ENCODE data around the gene LOXHD1. TPM values are rescaled to one million over a fixed set of nuclear protein-coding genes. Genes with fewer than 3 reads are reported as not detected.

LOXHD1 gene
- total and polyA plus RNA-seq, 2 of the 4 experiments (the other 2 are of a cell fraction), result not detected

DNA sequence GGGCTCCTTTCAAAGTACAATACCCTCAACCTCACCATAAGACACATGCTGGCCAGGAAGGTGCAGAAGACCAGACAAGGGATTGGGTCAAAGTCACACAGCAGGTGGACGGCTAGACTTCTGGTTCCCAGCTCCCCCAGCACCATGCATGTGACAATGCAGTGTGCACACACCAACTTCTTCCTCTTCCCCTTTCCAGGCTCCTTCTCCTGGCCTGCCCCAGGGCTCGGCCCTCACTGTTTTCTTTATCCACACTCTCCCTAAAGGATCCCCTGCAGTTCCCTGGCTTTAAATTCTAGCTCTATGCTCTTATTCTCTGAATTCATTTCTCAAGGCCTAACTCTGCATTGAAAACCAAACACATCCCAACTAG lies 82.3 kb downstream of the LOXHD1 start:
- H3K4me3 ChIP-seq (ENCODE audit: insufficient read depth, low read depth, low read length), result no peak overlapping the region
- POLR2A ChIA-PET (ENCODE audit: unreplicated experiment), result no interaction called here
- no peak overlapping the region for H3K4ac ChIP-seq (ENCODE audit: low read depth, low read length)
- H2BK15ac ChIP-seq (ENCODE audit: low read depth, low read length), result no peak overlapping the region
- no peaks in the 10 kb centered on the region for H3K79me1 ChIP-seq (ENCODE audit: low read depth in 1 of 2, low read length in 2 of 2)
- H4K20me1 ChIP-seq (ENCODE audit: insufficient read depth, low read length), result no peaks in the 10 kb centered on the region
- no peak overlapping the region for H3K9ac ChIP-seq (ENCODE audit: low read depth, low read length)
- no peak overlapping the region for H2BK20ac ChIP-seq (ENCODE audit: low read depth, low read length)
- no peak overlapping the region for H4K8ac ChIP-seq (ENCODE audit: low read depth in 2 of 2, low read length in 2 of 2)
- intact Hi-C loops (cut with micrococcal nuclease), result no loop called here
- BruUV-seq (replicated peaks), result no TSS peak
- no peak overlapping the region for H2BK120ac ChIP-seq (ENCODE audit: low read depth, low read length)
- no peak overlapping the region for H4K91ac ChIP-seq (ENCODE audit: insufficient read depth, low read depth, low read length)
- no peak overlapping the region for H4K5ac ChIP-seq (ENCODE audit: low read depth, low read length)
- no peaks in the 10 kb centered on the region for H3K9me1 ChIP-seq (ENCODE audit: insufficient read depth, low read length)
- CTCF ChIA-PET, result no interaction called here
- H3K23ac ChIP-seq (ENCODE audit: low read depth, low read length), result no peak overlapping the region
- in situ Hi-C loops (cut with MboI; ENCODE audit: low sequenced_read_pairs), result no loop called here
- H2AK5ac ChIP-seq (ENCODE audit: low read depth, low read length), result no peak overlapping the region
- dilution Hi-C loops (cut with HindIII; ENCODE audit: low sequenced_read_pairs, unreplicated experiment), result no loop called here
- no peak overlapping the region for H2AFZ ChIP-seq (replicated peaks; ENCODE audit: low read length, poor library complexity)
- DNase-seq (no peak), ATAC-seq (ENCODE audit: low read depth) (no peak)
- H3K14ac ChIP-seq (replicated peaks; ENCODE audit: low read depth, low read length), result no peak overlapping the region
- WGBS, 2 experiments (ENCODE audit: extremely low coverage in 2 of 2, insufficient read length in 1 of 2), result no CpG with 5 or more reads among the region's 2 CpGs
- H2BK5ac ChIP-seq (ENCODE audit: low read depth, low read length, poor library complexity, severe bottlenecking), result no peak overlapping the region
- no peak overlapping the region for H2AK9ac ChIP-seq (replicated peaks; ENCODE audit: low read depth, low read length, poor library complexity)
- H3K36me3 ChIP-seq (ENCODE audit: control insufficient read depth, insufficient read depth, low read length), result no peaks in the 10 kb centered on the region
- TF ChIP-seq, protein P1, sequence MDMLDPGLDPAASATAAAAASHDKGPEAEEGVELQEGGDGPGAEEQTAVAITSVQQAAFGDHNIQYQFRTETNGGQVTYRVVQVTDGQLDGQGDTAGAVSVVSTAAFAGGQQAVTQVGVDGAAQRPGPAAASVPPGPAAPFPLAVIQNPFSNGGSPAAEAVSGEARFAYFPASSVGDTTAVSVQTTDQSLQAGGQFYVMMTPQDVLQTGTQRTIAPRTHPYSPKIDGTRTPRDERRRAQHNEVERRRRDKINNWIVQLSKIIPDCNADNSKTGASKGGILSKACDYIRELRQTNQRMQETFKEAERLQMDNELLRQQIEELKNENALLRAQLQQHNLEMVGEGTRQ (IDR thresholded peaks at IDR 0.05; ENCODE audit: low read depth, low read length), result no peak
- TF ChIP-seq, protein P2, sequence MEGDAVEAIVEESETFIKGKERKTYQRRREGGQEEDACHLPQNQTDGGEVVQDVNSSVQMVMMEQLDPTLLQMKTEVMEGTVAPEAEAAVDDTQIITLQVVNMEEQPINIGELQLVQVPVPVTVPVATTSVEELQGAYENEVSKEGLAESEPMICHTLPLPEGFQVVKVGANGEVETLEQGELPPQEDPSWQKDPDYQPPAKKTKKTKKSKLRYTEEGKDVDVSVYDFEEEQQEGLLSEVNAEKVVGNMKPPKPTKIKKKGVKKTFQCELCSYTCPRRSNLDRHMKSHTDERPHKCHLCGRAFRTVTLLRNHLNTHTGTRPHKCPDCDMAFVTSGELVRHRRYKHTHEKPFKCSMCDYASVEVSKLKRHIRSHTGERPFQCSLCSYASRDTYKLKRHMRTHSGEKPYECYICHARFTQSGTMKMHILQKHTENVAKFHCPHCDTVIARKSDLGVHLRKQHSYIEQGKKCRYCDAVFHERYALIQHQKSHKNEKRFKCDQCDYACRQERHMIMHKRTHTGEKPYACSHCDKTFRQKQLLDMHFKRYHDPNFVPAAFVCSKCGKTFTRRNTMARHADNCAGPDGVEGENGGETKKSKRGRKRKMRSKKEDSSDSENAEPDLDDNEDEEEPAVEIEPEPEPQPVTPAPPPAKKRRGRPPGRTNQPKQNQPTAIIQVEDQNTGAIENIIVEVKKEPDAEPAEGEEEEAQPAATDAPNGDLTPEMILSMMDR (conservative IDR thresholded peaks at IDR 0.05; ENCODE audit: low read depth, low read length), result no peak
- no peaks in the 10 kb centered on the region for H3K4me1 ChIP-seq (ENCODE audit: control insufficient read depth, insufficient read depth, low read length)
- H3K18ac ChIP-seq (ENCODE audit: low read depth, low read length), result no peak overlapping the region
- no peaks in the 10 kb centered on the region for H3K9me3 ChIP-seq (ENCODE audit: control insufficient read depth, insufficient read depth, low read length)
- H3K4me2 ChIP-seq (ENCODE audit: low read depth, low read length), result no peak overlapping the region
- no peaks in the 10 kb centered on the region for H3K27me3 ChIP-seq (ENCODE audit: control insufficient read depth, insufficient read depth, low read length)
- H3K56ac ChIP-seq (ENCODE audit: extremely low read depth, insufficient read depth, low read length), result no peak overlapping the region
- no peak overlapping the region for H3K27ac ChIP-seq (ENCODE audit: insufficient read depth, low read length)
